ENCODE measurements around the gene WNT16.

Gene WNT16

GRCh38 chr7:121343302-121343701 is 14.5 kb downstream of the WNT16 start:
- CTCF ChIA-PET: interaction anchor here (0.7 kb wide), 1 partner anchor 14 kb away, joined by 3 read pairs; no protein-coding TSS in a partner anchor

GRCh38 chr7:121344093-121344492 is 15.3 kb downstream of the WNT16 start:
- Mint-ChIP-seq H3K4me3 (no peak overlapping the region), H3K36me3 (peaks cover 11% of the 10 kb centered on the region), H3K27ac (no peak overlapping the region), H3K27me3 (no peaks in the 10 kb centered on the region), H3K9me3 (no peaks in the 10 kb centered on the region), H3K4me1 (no peaks in the 10 kb centered on the region)
- no peak for DNase-seq
- CTCF ChIA-PET: interaction anchor here (0.7 kb wide), 1 partner anchor 14 kb away, joined by 3 read pairs; no protein-coding TSS in a partner anchor

More at GRCh38 chr7:121343302-121343701, 14.5 kb downstream of the WNT16 start:
- Mint-ChIP-seq H3K4me3 (no peak overlapping the region), H3K27ac (no peak overlapping the region), H3K27me3 (no peaks in the 10 kb centered on the region), H3K9me3 (no peaks in the 10 kb centered on the region), H3K4me1 (no peaks in the 10 kb centered on the region), H3K36me3 (peaks cover 11% of the 10 kb centered on the region)
- no peak for DNase-seq

DNA sequence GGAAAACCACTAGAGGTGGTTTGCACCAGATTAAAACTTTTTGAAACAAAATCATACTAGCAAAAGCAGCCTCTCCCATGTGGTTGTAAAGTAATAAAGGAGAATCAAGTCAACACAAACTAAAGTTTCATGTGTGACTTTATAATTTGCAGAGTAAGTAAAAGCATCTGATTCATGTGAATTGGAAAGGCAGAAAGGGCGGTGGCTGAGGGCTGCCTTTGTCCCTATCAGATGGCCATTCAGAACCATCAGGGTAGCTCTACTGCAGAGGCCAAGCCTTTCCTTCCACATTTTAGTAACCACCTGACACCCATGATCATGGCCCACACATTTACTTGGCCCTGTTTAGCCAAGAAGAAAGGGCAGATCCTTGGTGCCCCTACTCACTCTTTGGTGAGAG is 15.7 kb downstream of the WNT16 start:
- Mint-ChIP-seq H3K4me1 (no peaks in the 10 kb centered on the region), H3K27ac (no peak overlapping the region), H3K27me3 (no peaks in the 10 kb centered on the region), H3K36me3 (peaks cover 11% of the 10 kb centered on the region), H3K9me3 (no peaks in the 10 kb centered on the region), H3K4me3 (no peak overlapping the region)
- CTCF ChIA-PET: no interaction called here
- DNase-seq: no peak

DNA sequence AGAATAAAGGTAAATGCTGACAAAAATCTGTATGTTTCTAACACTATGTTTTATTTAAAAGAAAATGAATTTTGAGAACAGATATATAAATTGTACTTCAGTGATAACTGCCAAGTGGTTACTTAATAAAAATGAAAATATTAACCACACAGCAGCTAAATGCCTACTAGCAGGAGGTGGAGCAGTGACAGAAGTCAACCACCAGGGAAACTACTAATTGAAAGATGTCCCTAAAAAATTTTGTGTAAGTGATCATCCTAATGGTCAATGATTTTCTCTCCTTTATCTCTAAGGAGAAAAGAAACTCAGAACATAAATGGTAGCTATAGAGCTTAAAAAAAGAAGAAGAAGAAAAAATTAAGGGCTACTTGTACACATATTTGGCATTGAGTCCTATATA is 22.9 kb downstream of the WNT16 start:
- Mint-ChIP-seq H3K27me3 (no peaks in the 10 kb centered on the region), H3K4me1 (no peaks in the 10 kb centered on the region), H3K9me3 (no peaks in the 10 kb centered on the region), H3K36me3 (peaks cover 20% of the 10 kb centered on the region), H3K4me3 (no peak overlapping the region), H3K27ac (no peak overlapping the region)
- DNase-seq: no peak
- CTCF ChIA-PET: interaction anchor here (1.5 kb wide), 1 partner anchor 16 kb away, joined by 3 read pairs; no protein-coding TSS in a partner anchor

- Mint-ChIP-seq H3K36me3 (peaks cover 19% of the 10 kb centered on the region), H3K4me1 (no peaks in the 10 kb centered on the region), H3K27me3 (no peaks in the 10 kb centered on the region), H3K4me3 (no peak overlapping the region), H3K27ac (no peak overlapping the region), H3K9me3 (no peaks in the 10 kb centered on the region)
- DNase-seq: no peak
- CTCF ChIA-PET: interaction anchor here (1.1 to 1.5 kb wide), 2 partner anchors 15 to 195 kb away, joined by 3 read pairs; no protein-coding TSS in a partner anchor
These were observed 23.5 kb downstream of the WNT16 start for GRCh38 chr7:121352323-121352722.

DNA sequence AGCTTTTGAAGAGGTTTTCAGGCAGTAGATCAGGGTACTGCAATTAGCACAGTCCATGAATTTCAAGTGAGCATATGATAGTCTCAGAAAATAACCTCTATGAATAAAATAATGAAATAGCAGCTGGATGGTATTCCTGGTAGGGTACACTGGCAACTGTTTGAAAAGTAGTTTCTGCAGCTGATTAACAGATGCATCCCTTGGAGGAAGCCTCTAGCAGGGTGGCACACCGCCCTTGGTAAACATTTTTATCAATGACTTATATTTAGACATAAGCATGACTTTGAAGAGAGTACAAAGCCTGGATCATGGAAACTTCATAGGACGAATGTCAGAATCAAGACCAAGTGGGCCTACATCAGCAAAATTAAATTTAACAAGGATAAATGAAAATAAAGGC is 26.8 kb downstream of the WNT16 start:
- H3K4me3 Mint-ChIP-seq: no peak overlapping the region
- H3K4me1 Mint-ChIP-seq: no peaks in the 10 kb centered on the region
- CTCF ChIA-PET: interaction anchor here (0.8 to 1.0 kb wide), 2 partner anchors 11 to 41 kb away, joined by 3 read pairs; no protein-coding TSS in a partner anchor
- H3K27ac Mint-ChIP-seq: no peak overlapping the region
- no peaks in the 10 kb centered on the region for H3K27me3 Mint-ChIP-seq
- no peaks in the 10 kb centered on the region for H3K9me3 Mint-ChIP-seq
- H3K36me3 Mint-ChIP-seq: peaks cover 22% of the 10 kb centered on the region
- no peak for DNase-seq

DNA sequence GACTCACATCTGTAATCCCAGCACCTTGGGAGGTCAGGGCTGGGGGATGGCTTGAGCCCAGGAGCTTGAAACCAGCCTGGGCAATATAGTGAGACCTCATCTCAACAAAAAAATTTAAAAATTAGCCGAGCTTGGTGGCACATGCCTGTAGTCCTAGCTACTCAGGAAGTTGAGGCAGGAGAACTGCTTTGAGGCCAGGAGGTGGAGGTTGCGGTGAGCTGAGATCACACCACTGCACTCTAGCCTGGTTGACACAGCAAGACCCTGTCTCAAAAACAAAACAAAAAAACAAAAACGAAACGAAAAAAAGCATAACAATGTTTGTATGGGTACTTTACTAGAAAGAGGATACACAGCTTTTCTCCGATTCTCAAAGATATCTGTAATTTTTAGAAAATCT is 31.8 kb downstream of the WNT16 start:
- H3K27ac Mint-ChIP-seq: no peak overlapping the region

DNA sequence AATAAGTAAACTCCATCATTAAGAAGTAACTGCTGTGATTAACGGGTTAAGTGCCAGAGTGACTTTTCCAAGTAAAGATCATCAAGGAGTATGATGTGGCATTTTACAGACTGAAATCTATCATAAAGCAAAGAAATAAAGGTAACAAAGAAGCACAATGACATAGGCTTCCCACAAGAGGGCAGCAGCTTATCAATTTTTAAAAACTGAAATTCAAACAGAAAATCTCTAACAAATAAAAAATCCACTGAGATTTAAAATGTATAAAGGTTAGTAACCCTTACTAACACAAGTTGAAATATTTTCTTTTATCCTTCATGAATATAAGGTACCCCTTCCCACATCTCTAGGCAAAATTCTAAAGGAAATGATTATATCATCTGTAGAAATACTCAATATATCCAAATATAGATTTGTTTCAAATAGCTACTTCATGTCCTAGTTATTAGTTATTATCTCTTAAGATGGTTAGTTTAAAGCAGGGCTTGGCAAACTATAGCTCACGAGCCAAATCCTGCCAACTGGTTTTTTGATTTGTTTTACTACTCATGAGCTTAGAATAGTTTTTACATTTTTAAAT is 38.1 kb downstream of the WNT16 start:
- peak; percentile 37 for DNase-seq
- CTCF ChIA-PET: interaction anchor here (0.7 to 5.5 kb wide), 23 partner anchors 8 to 627 kb away, joined by 3 to 71 read pairs (median 4); partner anchors contain the start of gene FAM3C
- peaks cover 19% of the 10 kb centered on the region for H3K36me3 Mint-ChIP-seq

More for the DNA sequence above, 31.8 kb downstream of the WNT16 start:
- Mint-ChIP-seq H3K4me1 (peaks cover 3% of the 10 kb centered on the region), H3K36me3 (peaks cover 22% of the 10 kb centered on the region), H3K27me3 (no peaks in the 10 kb centered on the region), H3K4me3 (no peak overlapping the region), H3K9me3 (no peaks in the 10 kb centered on the region)
- CTCF ChIA-PET: interaction anchor here (1.2 kb wide), 1 partner anchor 252 kb away, joined by 3 read pairs; no protein-coding TSS in a partner anchor
- DNase-seq: no peak

GRCh38 chr7:121369462-121369861 is 40.7 kb downstream of the WNT16 start:
- H3K27ac Mint-ChIP-seq: no peak overlapping the region
- H3K4me3 Mint-ChIP-seq: no peak overlapping the region
- H3K36me3 Mint-ChIP-seq: peaks cover 19% of the 10 kb centered on the region
- no peaks in the 10 kb centered on the region for H3K27me3 Mint-ChIP-seq
- DNase-seq: no peak
- peaks cover 28% of the 10 kb centered on the region for H3K4me1 Mint-ChIP-seq
- H3K9me3 Mint-ChIP-seq: no peaks in the 10 kb centered on the region
- CTCF ChIA-PET: interaction anchor here (1.2 to 5.5 kb wide), 4 partner anchors 14 to 179 kb away, joined by 5 to 71 read pairs (median 34); partner anchors contain the start of gene FAM3C

More for the DNA sequence above, 38.1 kb downstream of the WNT16 start:
- Mint-ChIP-seq H3K4me3 (no peak overlapping the region), H3K4me1 (peaks cover 18% of the 10 kb centered on the region), H3K27me3 (no peaks in the 10 kb centered on the region), H3K27ac (no peak overlapping the region), H3K9me3 (no peaks in the 10 kb centered on the region)

- Mint-ChIP-seq H3K4me3 (no peak overlapping the region), H3K36me3 (peaks cover 25% of the 10 kb centered on the region)
- CTCF ChIA-PET: interaction anchor here (0.5 to 5.5 kb wide), 3 partner anchors 22 to 26 kb away, joined by 3 to 58 read pairs (median 3); partner anchors contain the start of gene FAM3C
These were observed 42.6 kb downstream of the WNT16 start for GRCh38 chr7:121371367-121371766.

DNA sequence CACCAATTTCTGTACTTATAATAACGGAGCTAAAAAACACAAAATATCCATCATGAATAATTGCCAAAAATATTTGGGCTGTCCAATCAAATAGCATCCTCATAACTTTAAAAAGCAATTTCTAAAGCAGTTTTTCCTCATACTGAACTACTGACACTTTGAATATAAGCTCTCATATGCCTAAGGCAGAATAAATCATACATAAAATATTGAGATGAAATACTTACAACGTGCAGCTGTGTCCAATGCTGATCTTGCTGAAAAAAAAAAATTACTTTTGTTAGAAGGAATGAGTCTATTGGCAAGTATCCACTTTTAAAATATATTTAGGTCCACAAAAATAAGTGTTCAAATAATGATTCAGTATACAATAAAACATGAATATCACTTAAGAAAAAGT is 43.1 kb downstream of the WNT16 start:
- CTCF ChIA-PET: interaction anchor here (0.5 to 0.9 kb wide), 2 partner anchors 23 to 24 kb away, joined by 3 read pairs; partner anchors contain the start of gene FAM3C
- H3K4me3 Mint-ChIP-seq: no peak overlapping the region
- peaks cover 26% of the 10 kb centered on the region for H3K4me1 Mint-ChIP-seq
- H3K9me3 Mint-ChIP-seq: no peaks in the 10 kb centered on the region
- H3K27ac Mint-ChIP-seq: no peak overlapping the region
- DNase-seq: no peak
- H3K36me3 Mint-ChIP-seq: peaks cover 25% of the 10 kb centered on the region
- no peaks in the 10 kb centered on the region for H3K27me3 Mint-ChIP-seq

More at GRCh38 chr7:121371367-121371766, 42.6 kb downstream of the WNT16 start:
- Mint-ChIP-seq H3K27ac (no peak overlapping the region), H3K4me1 (peaks cover 28% of the 10 kb centered on the region), H3K9me3 (no peaks in the 10 kb centered on the region), H3K27me3 (no peaks in the 10 kb centered on the region)
- no peak for DNase-seq

- H3K27me3 Mint-ChIP-seq: no peaks in the 10 kb centered on the region
- H3K4me1 Mint-ChIP-seq: peaks cover 26% of the 10 kb centered on the region
- peaks cover 25% of the 10 kb centered on the region for H3K36me3 Mint-ChIP-seq
- CTCF ChIA-PET: interaction anchor here (0.9 to 2.0 kb wide), 4 partner anchors 24 to 171 kb away, joined by 3 to 9 read pairs (median 4); partner anchors contain the start of gene FAM3C
- H3K9me3 Mint-ChIP-seq: no peaks in the 10 kb centered on the region
- peak overlapping the region; percentile 66 for H3K27ac Mint-ChIP-seq
- DNase-seq: no peak
- no peak overlapping the region for H3K4me3 Mint-ChIP-seq
These were observed 43.7 kb downstream of the WNT16 start for GRCh38 chr7:121372376-121373010.

DNA sequence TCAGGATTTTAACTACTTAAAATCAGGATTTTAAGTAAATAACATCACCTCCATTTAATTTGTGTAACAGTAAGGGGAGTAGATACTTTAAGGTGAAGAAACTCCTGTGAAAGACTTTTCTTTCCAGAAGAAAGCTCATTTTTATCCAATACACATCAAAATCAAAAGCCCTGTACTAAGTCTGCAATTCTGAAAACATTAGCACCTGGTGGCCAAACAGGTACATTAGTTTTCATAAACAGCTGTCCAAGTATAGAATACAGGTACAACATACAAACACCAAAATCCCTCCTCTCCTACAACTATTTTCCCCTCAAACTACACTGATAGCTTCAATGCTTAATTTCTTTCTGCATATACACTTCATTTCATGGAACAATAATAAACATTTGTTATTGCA is 44.4 kb downstream of the WNT16 start:
- Mint-ChIP-seq H3K36me3 (peaks cover 25% of the 10 kb centered on the region), H3K4me1 (peaks cover 26% of the 10 kb centered on the region), H3K27ac (no peak overlapping the region), H3K4me3 (no peak overlapping the region), H3K9me3 (no peaks in the 10 kb centered on the region), H3K27me3 (no peaks in the 10 kb centered on the region)
- CTCF ChIA-PET: interaction anchor here (0.9 to 2.0 kb wide), 4 partner anchors 23 to 171 kb away, joined by 3 to 9 read pairs (median 4); partner anchors contain the start of gene FAM3C
- no peak for DNase-seq

- no peaks in the 10 kb centered on the region for H3K9me3 Mint-ChIP-seq
- no peak overlapping the region for H3K4me3 Mint-ChIP-seq
- H3K27ac Mint-ChIP-seq: no peak overlapping the region
- H3K36me3 Mint-ChIP-seq: peaks cover 14% of the 10 kb centered on the region
- H3K27me3 Mint-ChIP-seq: no peaks in the 10 kb centered on the region
- DNase-seq: no peak
- H3K4me1 Mint-ChIP-seq: peaks cover 10% of the 10 kb centered on the region
- CTCF ChIA-PET: no interaction called here
These were observed 48.2 kb downstream of the WNT16 start for GRCh38 chr7:121376979-121377378.

Data from activated naive CD4-positive, alpha-beta T cell treated with anti-CD3 and anti-CD28 coated beads, Interleukin-2, amount 10 ng/mL, durations not matched to agents 7 days and 5 days (primary cell).